Thyroid gland (tissue), 4 donors: Measurements from ENCODE around the gene PTPRT. TPM values are rescaled to one million over a fixed set of nuclear protein-coding genes. Genes with fewer than 3 reads are reported as not detected.

Experiments used
- DNase-seq, 2 donors: peaks; one replicate each; pipeline ENCODE4 v3.0.0-alpha.2; 2019
- H3K27ac ChIP-seq, 3 donors: fragments of 200-600 bp; sonication (generic); 1 replicate in 2 of 3; 2 replicates in 1 of 3; pipeline ENCODE4 v1.5.1; 2016 to 2019; ENCODE audit warnings: mild to moderate bottlenecking in 1 of 3, moderate library complexity in 1 of 3
- H3K27me3 ChIP-seq: fragments of 200-600 bp; sonication (generic); one replicate; pipeline ENCODE4 v1.5.1; 2019
- H3K36me3 ChIP-seq, 2 donors: fragments of 200-600 bp; sonication (generic); one replicate each; pipeline ENCODE4 v1.5.1; 2016 to 2019
- H3K4me1 ChIP-seq, 2 donors: fragments of 200-600 bp; sonication (generic); one replicate each; pipeline ENCODE4 v1.5.1; 2017 to 2019
- H3K4me3 ChIP-seq, 3 donors: fragments of 200-600 bp; sonication (generic); replicated peaks in 1 of 3; 1 replicate in 2 of 3; 2 replicates in 1 of 3; pipeline ENCODE4 v1.5.1; 2016; ENCODE audit warnings: mild to moderate bottlenecking in 1 of 3
- H3K9me3 ChIP-seq: fragments of 200-600 bp; sonication (generic); one replicate; pipeline ENCODE4 v1.5.1; 2017
- POLR2A ChIP-seq, 2 donors: fragments of 450-650 bp; IDR thresholded peaks; one replicate each; pipeline ENCODE4 v1.6.1; 2017; ENCODE audit warnings: antibody characterized with exemption in 2 of 2, mild to moderate bottlenecking in 2 of 2, moderate library complexity in 1 of 2
- WGBS, 2 donors: methylation state at CpG; one replicate each; pipeline ENCODE4 v1.1.5; 2017; 5-methylcytosine and 5-hydroxymethylcytosine counted together
- intact Hi-C: fragments of 100-400 bp; cut with DNase I; formaldehyde crosslinking; loops from one replicate; pipeline ENCODE4 v1.15.1; 2023
- total RNA-seq, 4 donors: library from RNA; depleted of rRNA; stranded (reverse); fragments of >200 nt; gene quantifications; one replicate each; pipeline ENCODE4 v1.2.3, GENCODE V29; 2016
- TF ChIP-seq, protein P1 (sequence below), 6 experiments: fragments of 200-600 bp in 3 of 6; fragments of 450-650 bp in 3 of 6; sonication (generic) in 3 of 6; IDR thresholded peaks; one replicate each; pipeline ENCODE4 v1.5.1; 2016 to 2019; ENCODE audit warnings: antibody characterized with exemption in 6 of 6, mild to moderate bottlenecking in 2 of 6, inconsistent platforms in 1 of 6, moderate library complexity in 1 of 6

The PTPRT gene
- total RNA-seq, 4 donors from 2014 or later: 0.11 to 0.15 TPM; not detected in 2

DNA sequence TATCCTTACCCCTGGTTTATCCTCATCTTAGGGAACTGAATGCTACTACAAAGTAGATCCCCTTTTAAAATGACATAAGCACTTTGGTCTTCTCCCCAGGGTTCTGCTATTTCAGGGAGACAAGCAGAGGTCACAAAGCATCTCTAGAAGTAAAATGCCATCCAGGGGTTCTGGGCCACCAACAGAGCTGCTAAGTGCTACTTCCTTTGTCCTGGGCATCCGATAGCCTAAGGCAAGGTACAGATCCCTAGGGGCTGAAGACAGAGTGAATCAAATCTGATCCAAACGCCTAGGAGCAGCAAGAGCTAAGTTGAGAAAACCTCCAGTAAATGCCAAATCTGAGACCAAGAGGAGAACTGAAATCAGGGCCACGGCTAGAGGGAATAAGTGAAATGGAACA lies 161.2 kb downstream of the PTPRT start:
- DNase-seq: no peak
- TF ChIP-seq POLR2A (IDR thresholded peaks at IDR 0.05): no peak
- TF ChIP-seq, protein P1, sequence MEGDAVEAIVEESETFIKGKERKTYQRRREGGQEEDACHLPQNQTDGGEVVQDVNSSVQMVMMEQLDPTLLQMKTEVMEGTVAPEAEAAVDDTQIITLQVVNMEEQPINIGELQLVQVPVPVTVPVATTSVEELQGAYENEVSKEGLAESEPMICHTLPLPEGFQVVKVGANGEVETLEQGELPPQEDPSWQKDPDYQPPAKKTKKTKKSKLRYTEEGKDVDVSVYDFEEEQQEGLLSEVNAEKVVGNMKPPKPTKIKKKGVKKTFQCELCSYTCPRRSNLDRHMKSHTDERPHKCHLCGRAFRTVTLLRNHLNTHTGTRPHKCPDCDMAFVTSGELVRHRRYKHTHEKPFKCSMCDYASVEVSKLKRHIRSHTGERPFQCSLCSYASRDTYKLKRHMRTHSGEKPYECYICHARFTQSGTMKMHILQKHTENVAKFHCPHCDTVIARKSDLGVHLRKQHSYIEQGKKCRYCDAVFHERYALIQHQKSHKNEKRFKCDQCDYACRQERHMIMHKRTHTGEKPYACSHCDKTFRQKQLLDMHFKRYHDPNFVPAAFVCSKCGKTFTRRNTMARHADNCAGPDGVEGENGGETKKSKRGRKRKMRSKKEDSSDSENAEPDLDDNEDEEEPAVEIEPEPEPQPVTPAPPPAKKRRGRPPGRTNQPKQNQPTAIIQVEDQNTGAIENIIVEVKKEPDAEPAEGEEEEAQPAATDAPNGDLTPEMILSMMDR (IDR thresholded peaks at IDR 0.05): no peak
- intact Hi-C loops: no loop called here
- WGBS, 2 donors: 35 to 56% methylated on average over 3 of the region's 3 CpGs
- H3K36me3 ChIP-seq: no peaks in the 10 kb centered on the region
- no peaks in the 10 kb centered on the region for H3K27me3 ChIP-seq
- no peak overlapping the region for H3K27ac ChIP-seq
- no peak overlapping the region for H3K4me3 ChIP-seq
- no peaks in the 10 kb centered on the region for H3K4me1 ChIP-seq
- H3K9me3 ChIP-seq: no peaks in the 10 kb centered on the region

DNA sequence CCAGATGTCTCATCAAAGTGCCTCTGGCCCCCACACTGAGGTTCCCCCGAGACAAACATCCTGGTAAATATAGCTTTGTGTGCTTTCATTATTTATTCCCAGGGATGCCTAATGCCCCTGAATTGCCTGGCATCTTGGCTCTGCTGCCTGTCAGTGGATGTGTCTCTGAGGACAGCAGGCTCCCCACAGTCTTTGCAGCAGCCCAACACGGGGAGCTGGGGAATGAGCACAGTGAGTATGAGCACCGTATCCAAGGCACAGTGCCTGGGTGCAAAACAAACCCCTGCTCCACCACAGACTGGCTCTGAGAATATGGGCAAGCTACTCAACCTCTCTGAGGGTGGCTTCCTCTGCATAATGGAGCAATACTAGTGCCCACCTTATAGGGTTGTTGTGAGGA lies 165.9 kb downstream of the PTPRT start:
- no peak overlapping the region for H3K4me3 ChIP-seq
- H3K27ac ChIP-seq: no peak overlapping the region
- H3K27me3 ChIP-seq: no peaks in the 10 kb centered on the region
- 21 to 42% methylated on average over 2 to 3 of the region's 3 CpGs for WGBS, 2 donors
- H3K4me1 ChIP-seq: no peaks in the 10 kb centered on the region
- H3K9me3 ChIP-seq: no peaks in the 10 kb centered on the region
- intact Hi-C loops: no loop called here
- no peaks in the 10 kb centered on the region for H3K36me3 ChIP-seq
- DNase-seq: no peak
- TF ChIP-seq, protein P1 (IDR thresholded peaks at IDR 0.05): no peak
- TF ChIP-seq POLR2A (IDR thresholded peaks at IDR 0.05): no peak

DNA sequence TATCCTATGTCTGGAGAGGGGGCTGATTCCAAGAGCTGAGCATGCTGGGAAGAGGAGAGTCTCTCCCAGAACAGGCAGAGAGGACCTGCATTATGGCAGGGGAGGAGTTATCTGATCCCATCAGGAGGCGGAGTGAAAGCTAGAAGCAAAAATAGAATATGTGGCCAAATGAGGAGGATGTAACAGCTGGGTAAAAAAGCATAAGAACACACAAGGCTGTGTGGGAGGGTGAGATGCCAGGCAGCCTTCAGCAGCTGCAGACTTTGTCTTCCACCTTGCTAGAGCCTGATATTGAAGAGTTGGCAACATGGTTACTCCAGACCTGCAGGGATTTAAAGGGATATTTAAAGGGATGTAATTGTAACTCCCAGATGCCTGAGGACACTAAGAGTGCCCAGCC lies 167.1 kb downstream of the PTPRT start:
- H3K4me1 ChIP-seq: no peaks in the 10 kb centered on the region

DNA sequence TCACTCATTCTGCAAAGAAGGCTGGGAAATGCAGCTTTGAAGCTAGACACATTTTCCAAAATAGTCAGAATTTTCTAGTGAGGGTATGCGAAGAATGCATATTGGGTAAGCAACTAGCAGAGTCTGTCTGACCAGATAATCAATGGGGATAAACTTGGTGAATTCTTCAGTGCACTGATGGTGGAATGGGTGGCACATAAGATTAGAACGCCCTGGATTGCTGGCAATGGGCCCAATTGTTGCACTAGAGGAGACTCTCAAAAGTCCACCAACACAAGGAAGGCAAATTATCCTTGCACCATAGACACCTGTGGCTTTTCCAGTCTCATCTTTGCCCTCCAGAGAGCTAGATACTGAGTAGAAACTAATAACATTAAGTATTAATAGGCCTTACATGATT lies 167.6 kb downstream of the PTPRT start:
- Histone ChIP-seq H3K4me3 (no peak overlapping the region), H3K4me1 (no peaks in the 10 kb centered on the region), H3K9me3 (no peaks in the 10 kb centered on the region), H3K27me3 (no peaks in the 10 kb centered on the region), H3K27ac (no peak overlapping the region), H3K36me3 (no peaks in the 10 kb centered on the region)
- 71 to 73% methylated on average over 2 of the region's 2 CpGs for WGBS, 2 donors
- no peak for DNase-seq
- no peak for TF ChIP-seq POLR2A (IDR thresholded peaks at IDR 0.05)
- TF ChIP-seq, protein P1 (IDR thresholded peaks at IDR 0.05): no peak
- intact Hi-C loops: no loop called here

More for the DNA sequence above, 167.1 kb downstream of the PTPRT start:
- Histone ChIP-seq H3K27me3 (no peaks in the 10 kb centered on the region), H3K4me3 (no peak overlapping the region), H3K9me3 (no peaks in the 10 kb centered on the region), H3K36me3 (no peaks in the 10 kb centered on the region), H3K27ac (no peak overlapping the region)
- 71 to 83% methylated on average over 1 of the region's 1 CpG for WGBS, 2 donors
- TF ChIP-seq POLR2A (IDR thresholded peaks at IDR 0.05): no peak
- TF ChIP-seq, protein P1 (IDR thresholded peaks at IDR 0.05): no peak
- intact Hi-C loops: no loop called here
- no peak for DNase-seq

DNA sequence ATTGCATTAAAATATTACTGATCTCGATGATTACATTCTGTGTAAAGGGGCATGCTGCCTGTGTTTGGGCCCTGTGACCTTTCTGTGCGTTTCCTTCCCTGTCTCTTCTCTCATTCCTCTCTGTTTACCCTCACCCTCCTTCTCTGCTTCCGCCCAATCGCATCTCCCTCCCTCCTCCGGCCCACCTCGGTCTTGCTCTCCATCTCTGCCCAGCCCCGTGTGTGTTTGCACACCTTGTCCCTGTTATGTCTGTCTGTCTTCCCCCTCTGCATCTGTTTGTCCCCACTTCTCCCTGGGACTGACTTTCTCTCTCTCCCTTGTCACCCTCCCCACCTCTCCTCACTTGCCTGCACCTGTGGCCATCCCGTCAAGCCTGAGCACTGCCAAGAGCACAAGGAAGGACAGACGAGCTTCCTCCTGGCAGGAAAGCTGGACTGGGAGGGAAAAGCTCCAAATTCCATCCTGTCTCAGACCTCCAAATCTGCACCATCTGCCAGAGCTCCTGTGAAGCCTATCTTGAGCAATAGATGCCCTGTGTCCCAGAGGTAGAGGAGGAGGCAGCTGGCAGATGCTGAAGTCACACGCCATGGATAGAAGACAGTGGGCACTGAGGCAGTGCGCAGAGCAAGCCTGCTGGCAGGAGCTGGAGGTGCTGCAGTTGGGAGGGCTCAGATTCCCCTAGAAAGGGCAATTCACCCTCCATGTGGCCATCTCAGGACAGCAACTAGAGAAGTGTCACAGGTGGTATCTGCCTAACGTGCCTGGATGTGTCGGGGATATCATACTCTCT lies 172.3 kb downstream of the PTPRT start:
- Histone ChIP-seq H3K4me1 (no peaks in the 10 kb centered on the region), H3K4me3 (no peak overlapping the region), H3K9me3 (no peaks in the 10 kb centered on the region), H3K36me3 (no peaks in the 10 kb centered on the region), H3K27me3 (no peaks in the 10 kb centered on the region), H3K27ac (no peak overlapping the region)
- no peak for DNase-seq
- intact Hi-C loops: no loop called here
- WGBS, 2 donors: 38 to 43% methylated on average over 12 to 13 of the region's 13 CpGs
- TF ChIP-seq, protein P1 (IDR thresholded peaks at IDR 0.05): no peak
- no peak for TF ChIP-seq POLR2A (IDR thresholded peaks at IDR 0.05)
